CD14-positive monocyte (primary cell): Measurements from ENCODE around the gene SLC39A10. TPM values are rescaled to one million over a fixed set of nuclear protein-coding genes. Genes with fewer than 3 reads are reported as not detected.

ENCODE experiments used
- DNase-seq, 3 donors: peaks; one replicate each; pipeline ENCODE4 v3.0.0-alpha.2; 2011 to 2022
- H2AFZ ChIP-seq: 2 replicates; pipeline ENCODE4 v1.6.0; 2012; ENCODE audit warnings: mild to moderate bottlenecking, low read depth, low read length, inconsistent platforms; ENCODE audit not compliant: insufficient read depth, poor library complexity, severe bottlenecking
- H3K27ac ChIP-seq, 2 donors: 1 replicate in 1 of 2; 2 replicates in 1 of 2; pipeline ENCODE4 v1.5.1; 2012 to 2013; ENCODE audit warnings: low read length in 2 of 2, control low read depth in 1 of 2, inconsistent platforms in 1 of 2, low read depth in 1 of 2, mild to moderate bottlenecking in 1 of 2
- H3K27me3 ChIP-seq, 2 donors: one replicate each; pipeline versions ENCODE4 v1.6.0 to v1.6.1; 2011 to 2013; ENCODE audit warnings: low read length in 2 of 2; ENCODE audit not compliant: control insufficient read depth in 2 of 2, insufficient read depth in 2 of 2
- H3K36me3 ChIP-seq, 2 donors: replicated peaks in 1 of 2; 1 replicate in 1 of 2; 2 replicates in 1 of 2; pipeline versions ENCODE4 v1.5.1 to v1.6.1; 2012 to 2013; ENCODE audit warnings: low read length in 2 of 2, control low read depth in 1 of 2, inconsistent platforms in 1 of 2, mild to moderate bottlenecking in 1 of 2; ENCODE audit not compliant: insufficient read depth in 2 of 2, control insufficient read depth in 1 of 2
- H3K4me1 ChIP-seq, 2 donors: 1 replicate in 1 of 2; 2 replicates in 1 of 2; pipeline versions ENCODE4 v1.5.1 to v1.6.1; 2012 to 2013; ENCODE audit warnings: low read length in 2 of 2, control low read depth in 1 of 2, inconsistent platforms in 1 of 2, mild to moderate bottlenecking in 1 of 2, moderate library complexity in 1 of 2; ENCODE audit not compliant: insufficient read depth in 2 of 2, control insufficient read depth in 1 of 2
- H3K4me2 ChIP-seq: replicated peaks from 2 replicates; pipeline ENCODE3; 2012; ENCODE audit warnings: low read length, moderate library complexity, mild to moderate bottlenecking; ENCODE audit not compliant: poor library complexity, severe bottlenecking; ENCODE audit errors: extremely low read depth
- H3K4me3 ChIP-seq, 3 experiments: fragments of 200-600 bp in 1 of 3; sonication (generic) in 1 of 3; replicated peaks in 1 of 3; 1 replicate in 2 of 3; 2 replicates in 1 of 3; pipeline ENCODE4 v1.5.1; 2011 to 2013; ENCODE audit warnings: low read length in 3 of 3, mild to moderate bottlenecking in 3 of 3, control low read depth in 2 of 3, low read depth in 2 of 3, inconsistent platforms in 1 of 3, moderate library complexity in 1 of 3
- H3K79me2 ChIP-seq: 2 replicates; pipeline ENCODE4 v1.6.0; 2012; ENCODE audit warnings: mild to moderate bottlenecking, control low read depth, inconsistent platforms, low read length, moderate library complexity; ENCODE audit not compliant: insufficient read depth
- H3K9ac ChIP-seq: 2 replicates; pipeline ENCODE4 v1.6.0; 2017; ENCODE audit warnings: low read length, mild to moderate bottlenecking; ENCODE audit not compliant: insufficient read depth, poor library complexity, severe bottlenecking
- H3K9me3 ChIP-seq, 2 donors: replicated peaks in 1 of 2; 1 replicate in 1 of 2; 2 replicates in 1 of 2; pipeline versions ENCODE4 v1.5.1 to v1.6.1; 2012 to 2013; ENCODE audit warnings: low read length in 2 of 2, control low read depth in 1 of 2; ENCODE audit not compliant: control insufficient read depth in 1 of 2, insufficient read depth in 1 of 2
- H4K20me1 ChIP-seq: 2 replicates; pipeline ENCODE4 v1.6.0; 2012; ENCODE audit warnings: mild to moderate bottlenecking, low read length, control low read depth, moderate library complexity; ENCODE audit not compliant: insufficient read depth
- H3K27ac Mint-ChIP-seq, 7 donors: one replicate each; pipeline ENCODE4 v1.8.0; 2020; ENCODE audit warnings: mild to moderate bottlenecking in 7 of 7, mixed read lengths in 7 of 7, moderate library complexity in 6 of 7, inconsistent platforms in 2 of 7
- H3K27me3 Mint-ChIP-seq, 3 donors: one replicate each; pipeline ENCODE4 v1.8.0; 2021 to 2022; ENCODE audit warnings: low read depth in 3 of 3, mild to moderate bottlenecking in 3 of 3, mixed read lengths in 3 of 3, moderate library complexity in 3 of 3, inconsistent platforms in 1 of 3
- H3K36me3 Mint-ChIP-seq, 2 donors: one replicate each; pipeline ENCODE4 v1.8.0; 2020; ENCODE audit warnings: mixed read lengths in 2 of 2, inconsistent platforms in 1 of 2, mild to moderate bottlenecking in 1 of 2
- H3K4me1 Mint-ChIP-seq: one replicate; pipeline ENCODE4 v1.8.0; 2020; ENCODE audit warnings: mild to moderate bottlenecking, mixed read lengths
- H3K4me3 Mint-ChIP-seq, 2 donors: one replicate each; pipeline ENCODE4 v1.8.0; 2020; ENCODE audit warnings: mild to moderate bottlenecking in 2 of 2, mixed read lengths in 2 of 2, moderate library complexity in 1 of 2
- H3K9me3 Mint-ChIP-seq, 7 donors: one replicate each; pipeline ENCODE4 v1.8.0; 2020 to 2022; ENCODE audit warnings: mixed read lengths in 7 of 7, mild to moderate bottlenecking in 6 of 7, moderate library complexity in 6 of 7, inconsistent platforms in 2 of 7
- CTCF ChIP-seq: fragments of 200-600 bp; IDR thresholded peaks from one replicate; pipeline ENCODE4 v1.8.0; 2022; ENCODE audit warnings: antibody characterized with exemption, mild to moderate bottlenecking
- WGBS: methylation state at CpG from one replicate; pipeline ENCODE4 v1.1.5; 2013; ENCODE audit warnings: missing lambda C conversion rate; ENCODE audit not compliant: insufficient coverage; 5-methylcytosine and 5-hydroxymethylcytosine counted together
- intact Hi-C, 2 donors: fragments of 100-400 bp; cut with micrococcal nuclease; formaldehyde crosslinking; loops; one replicate each; pipeline versions ENCODE4 v1.15.0 to v1.15.1; 2023
- polyA plus RNA-seq, 3 donors: library from polyadenylated mRNA; depleted of rRNA in 1 of 3; unstranded in 2 of 3; stranded (reverse) in 1 of 3; fragments of 300-500 nt in 2 of 3; fragments of >200 nt in 1 of 3; fragmentation: Illumina TruSeq in 2 of 3; gene quantifications; 1 replicate in 2 of 3; 2 replicates in 1 of 3; pipeline ENCODE4 v1.2.3, GENCODE V29; 2012 to 2021

Gene SLC39A10
- polyA plus RNA-seq, 3 donors = 5.2 to 6.9 (median 5.2) TPM

GRCh38 chr2:195733831-195734230 lies 76.8 kb downstream of the SLC39A10 start:
- Mint-ChIP-seq H3K4me3 (no peak overlapping the region), H3K36me3 (peaks cover 43 to 48% of the 10 kb centered on the region in 2 donors), H3K27ac (no peak overlapping the region), H3K27me3 (peaks cover 0 to 3% (median 0%) of the 10 kb centered on the region in 3 donors), H3K4me1 (peaks cover 2% of the 10 kb centered on the region), H3K9me3 (peaks cover 0 to 5% (median 0%) of the 10 kb centered on the region in 7 donors)
- intact Hi-C loops = no loop called here
- Histone ChIP-seq H3K4me2 (no peak overlapping the region), H2AFZ (no peak overlapping the region), H4K20me1 (no peaks in the 10 kb centered on the region), H3K9me3 (no peaks in the 10 kb centered on the region), H3K36me3 (peaks cover 2 to 29% of the 10 kb centered on the region in 2 donors), H3K27me3 (no peaks in the 10 kb centered on the region), H3K4me1 (no peaks in the 10 kb centered on the region), H3K79me2 (no peaks in the 10 kb centered on the region), H3K27ac (no peak overlapping the region), H3K4me3 (no peak overlapping the region), H3K9ac (no peak overlapping the region)
- TF ChIP-seq CTCF = no peak
- no peak for DNase-seq

- peaks cover 2% of the 10 kb centered on the region for H3K4me1 Mint-ChIP-seq
- no peaks in the 10 kb centered on the region for H3K9me3 ChIP-seq
- no peaks in the 10 kb centered on the region for H3K79me2 ChIP-seq
- H3K27me3 Mint-ChIP-seq = peaks cover 0 to 3% (median 0%) of the 10 kb centered on the region in 3 donors
- intact Hi-C loops = no loop called here
- peak overlapping the region in 1 of 7 donors; percentile 15 for H3K27ac Mint-ChIP-seq
- H3K36me3 ChIP-seq = peaks cover 2 to 27% of the 10 kb centered on the region in 2 donors
- H3K4me3 ChIP-seq = no peak overlapping the region
- H3K9me3 Mint-ChIP-seq = peaks cover 0 to 5% (median 0%) of the 10 kb centered on the region in 7 donors
- no peak for TF ChIP-seq CTCF
- H3K27ac ChIP-seq = no peak overlapping the region
- H3K4me2 ChIP-seq = no peak overlapping the region
- peaks cover 39 to 46% of the 10 kb centered on the region in 2 donors for H3K36me3 Mint-ChIP-seq
- no peaks in the 10 kb centered on the region for H4K20me1 ChIP-seq
- no peak overlapping the region for H3K9ac ChIP-seq
- no peak for DNase-seq
- 98% methylated on average over 6 of the region's 6 CpGs for WGBS
- no peaks in the 10 kb centered on the region for H3K27me3 ChIP-seq
- no peaks in the 10 kb centered on the region for H3K4me1 ChIP-seq
- no peak overlapping the region for H3K4me3 Mint-ChIP-seq
- no peak overlapping the region for H2AFZ ChIP-seq
Measured at GRCh38 chr2:195734395-195734794, 77.4 kb downstream of the SLC39A10 start.
